ENCODE measurements around the gene DNAH5.

DNA sequence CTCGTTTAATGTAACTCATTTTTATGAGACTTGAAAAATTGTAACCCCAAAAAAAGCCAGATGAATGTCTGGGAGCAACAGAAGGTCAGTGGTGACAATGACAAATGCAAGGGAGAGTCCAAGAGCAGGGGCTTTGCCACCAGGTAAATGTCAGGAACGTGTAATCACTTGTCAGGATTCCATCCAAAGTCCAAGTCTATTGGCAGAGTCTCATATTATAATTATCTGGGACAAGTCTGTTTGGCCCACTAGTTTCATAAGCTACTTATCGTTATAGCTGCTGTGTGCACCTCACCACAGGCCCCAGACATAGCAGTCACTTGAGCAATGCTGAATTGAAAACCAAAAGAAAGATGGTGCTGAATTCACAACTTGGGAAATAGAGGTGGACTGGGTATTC lies 180.8 kb downstream of the DNAH5 start:
- TF ChIP-seq POLR2A (IDR thresholded peaks at IDR 0.05): no peak
- TF ChIP-seq, protein P1, sequence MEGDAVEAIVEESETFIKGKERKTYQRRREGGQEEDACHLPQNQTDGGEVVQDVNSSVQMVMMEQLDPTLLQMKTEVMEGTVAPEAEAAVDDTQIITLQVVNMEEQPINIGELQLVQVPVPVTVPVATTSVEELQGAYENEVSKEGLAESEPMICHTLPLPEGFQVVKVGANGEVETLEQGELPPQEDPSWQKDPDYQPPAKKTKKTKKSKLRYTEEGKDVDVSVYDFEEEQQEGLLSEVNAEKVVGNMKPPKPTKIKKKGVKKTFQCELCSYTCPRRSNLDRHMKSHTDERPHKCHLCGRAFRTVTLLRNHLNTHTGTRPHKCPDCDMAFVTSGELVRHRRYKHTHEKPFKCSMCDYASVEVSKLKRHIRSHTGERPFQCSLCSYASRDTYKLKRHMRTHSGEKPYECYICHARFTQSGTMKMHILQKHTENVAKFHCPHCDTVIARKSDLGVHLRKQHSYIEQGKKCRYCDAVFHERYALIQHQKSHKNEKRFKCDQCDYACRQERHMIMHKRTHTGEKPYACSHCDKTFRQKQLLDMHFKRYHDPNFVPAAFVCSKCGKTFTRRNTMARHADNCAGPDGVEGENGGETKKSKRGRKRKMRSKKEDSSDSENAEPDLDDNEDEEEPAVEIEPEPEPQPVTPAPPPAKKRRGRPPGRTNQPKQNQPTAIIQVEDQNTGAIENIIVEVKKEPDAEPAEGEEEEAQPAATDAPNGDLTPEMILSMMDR (IDR thresholded peaks at IDR 0.05): no peak

Measured in adrenal gland (tissue), 5 donors.